Renal cortical epithelial cell (primary cell): ENCODE results near the gene COLEC11. TPM values are rescaled to one million over a fixed set of nuclear protein-coding genes. Genes with fewer than 3 reads are reported as not detected.
"Not testable (repeated sequence)": the region's sequence is repeated elsewhere in the genome, so short reads cannot be mapped to it uniquely, and the experiment has no call there.

Experiments
- DNase-seq: peaks from one replicate; pipeline ENCODE4 v3.0.0-alpha.2; 2011; ENCODE audit warnings: low read depth
- total RNA-seq: library from RNA; depleted of rRNA; stranded (reverse); fragments of >200 nt; gene quantifications from 2 replicates; pipeline ENCODE4 v1.2.3, GENCODE V29; 2014

COLEC11 gene
- total RNA-seq = not detected in 2 replicates

DNA sequence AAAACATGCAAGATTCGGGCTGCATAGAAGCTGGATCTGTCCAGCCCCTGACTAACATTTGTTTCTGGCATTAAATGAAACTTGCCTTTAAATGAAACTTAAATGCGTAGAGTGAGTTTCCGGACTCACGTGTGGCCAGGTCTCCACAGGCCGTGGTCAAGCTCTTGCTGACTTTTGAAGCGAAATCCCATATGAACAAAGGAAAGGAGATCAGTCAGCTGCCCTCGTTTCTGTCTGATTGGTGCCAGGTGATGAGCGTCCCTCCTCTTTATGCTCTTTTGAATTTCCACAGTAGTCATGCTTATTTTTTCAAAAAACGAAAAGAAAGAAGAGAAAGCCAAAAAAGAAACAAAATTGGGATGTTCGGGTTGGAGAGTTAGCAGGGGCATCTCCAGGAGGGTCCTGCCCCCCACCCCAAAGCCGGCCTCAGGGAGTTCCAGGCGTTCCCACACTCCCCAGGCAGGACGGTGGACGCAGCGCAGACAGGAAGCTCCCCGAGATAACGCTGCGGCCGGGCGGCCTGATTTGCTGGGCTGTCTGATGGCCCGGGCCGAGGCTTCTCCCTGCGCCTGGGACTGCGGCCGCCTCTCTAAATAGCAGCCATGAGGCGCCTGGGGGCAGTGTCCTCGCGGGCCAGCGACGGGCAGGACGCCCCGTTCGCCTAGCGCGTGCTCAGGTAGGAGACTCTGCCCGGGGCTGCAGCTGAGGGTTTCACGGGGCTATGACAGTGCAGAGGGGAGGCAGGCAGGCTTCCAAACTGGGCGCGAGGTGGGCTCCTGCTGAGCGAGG lies at the start of gene COLEC11:
Gene COLEC11, plus strand, starts transcription at position 620 of the 789 bp plus-strand sequence. CDS start 9,229 bp downstream, outside the sequence.
- DNase-seq = no peak

DNA sequence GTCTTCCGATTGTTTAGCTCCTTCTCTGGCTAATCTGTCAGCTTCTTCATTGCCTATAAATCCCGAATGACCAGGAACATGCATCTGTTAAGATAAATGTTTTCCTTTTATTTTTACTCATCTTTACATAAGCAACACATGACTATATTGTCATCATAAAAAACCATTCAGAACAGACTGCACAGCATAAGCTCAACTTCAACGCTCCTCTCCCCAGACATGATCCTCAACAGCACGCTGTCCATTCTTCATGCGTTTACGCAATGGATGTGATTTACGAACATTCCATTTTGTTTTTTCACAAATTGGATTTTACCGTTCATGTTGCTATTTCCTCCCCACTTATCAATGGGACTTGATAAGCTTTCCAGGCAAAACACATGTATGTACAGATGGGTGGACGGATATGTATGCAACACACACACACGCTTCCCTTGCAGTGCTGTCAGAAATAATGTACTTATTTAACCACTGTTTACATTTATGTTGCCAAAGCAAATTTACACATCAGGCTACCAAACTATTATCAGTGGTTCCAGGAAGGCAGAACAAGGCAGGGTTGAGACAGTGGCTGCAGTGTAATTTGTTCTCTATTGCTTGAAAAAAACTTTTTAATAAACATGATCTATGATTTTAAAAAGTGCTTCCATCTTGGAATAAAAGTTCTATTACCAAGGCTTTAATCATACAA lies 49.0 kb upstream of the COLEC11 start:
- DNase-seq = no peak

DNA sequence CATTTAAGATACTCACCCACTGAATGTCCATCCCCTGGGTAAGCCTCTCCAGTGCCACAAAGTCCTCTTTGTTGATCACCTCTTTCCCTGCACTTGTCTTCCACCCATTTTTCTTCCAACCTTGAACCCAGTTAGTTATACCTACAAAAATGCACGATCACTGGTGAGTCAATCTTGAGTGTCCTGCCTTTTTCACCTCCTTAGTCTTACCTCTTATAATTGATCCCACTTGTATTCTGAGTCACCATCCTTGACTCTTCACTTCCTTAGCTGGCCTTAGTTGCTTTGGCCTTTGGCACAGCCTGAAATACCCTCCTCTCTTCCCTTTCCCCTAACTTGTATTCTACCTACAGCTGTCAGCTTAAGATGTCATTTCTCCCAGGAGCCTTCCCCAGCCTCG lies 47.0 kb upstream of the COLEC11 start:
- DNase-seq = no peak

DNA sequence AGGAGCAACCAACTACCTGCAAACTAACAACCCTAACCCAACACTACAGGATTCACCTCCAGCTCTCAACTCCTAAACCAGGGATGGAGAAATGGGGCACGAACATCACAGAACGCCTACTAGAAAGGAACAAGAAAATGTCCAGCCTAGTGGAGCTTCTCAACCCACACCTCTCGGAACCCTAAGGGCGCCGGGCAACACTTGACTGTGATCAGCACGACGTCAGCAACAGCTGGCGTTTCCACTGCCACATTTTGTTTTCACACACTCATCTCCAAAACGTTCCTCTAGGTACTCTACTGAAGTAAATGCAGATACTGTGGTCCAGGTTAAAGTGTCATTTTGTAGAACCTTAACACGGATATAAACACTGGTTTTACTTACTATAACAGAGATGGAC lies 41.0 kb upstream of the COLEC11 start:
- no peak for DNase-seq

DNA sequence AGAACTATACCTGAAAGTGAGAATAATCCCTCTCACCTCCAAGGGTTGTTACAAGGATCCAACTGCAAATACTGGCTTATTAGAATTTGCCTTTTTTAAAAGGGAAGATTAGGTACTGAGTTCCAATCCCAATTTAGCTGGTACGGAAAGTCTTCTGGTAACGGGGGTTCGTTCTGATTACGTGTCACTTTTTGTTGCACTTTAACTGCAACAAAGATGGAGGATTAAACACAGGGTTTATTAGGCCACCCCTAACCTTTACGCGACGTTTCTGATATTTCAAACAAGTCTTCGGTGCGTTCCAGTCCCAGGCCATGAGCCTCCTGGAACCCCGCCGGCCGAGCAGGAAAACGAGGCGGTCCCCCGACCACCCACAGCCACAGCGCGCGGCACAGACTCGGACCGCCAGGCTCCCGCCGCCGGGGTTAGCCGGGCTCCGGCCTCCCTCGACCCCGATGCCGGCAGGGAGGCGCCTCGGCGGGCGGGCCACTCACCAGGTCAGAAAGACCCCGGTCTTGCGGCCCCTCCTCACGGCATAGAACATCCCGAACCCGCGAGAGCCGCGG lies 37.2 kb upstream of the COLEC11 start:
- no peak for DNase-seq

DNA sequence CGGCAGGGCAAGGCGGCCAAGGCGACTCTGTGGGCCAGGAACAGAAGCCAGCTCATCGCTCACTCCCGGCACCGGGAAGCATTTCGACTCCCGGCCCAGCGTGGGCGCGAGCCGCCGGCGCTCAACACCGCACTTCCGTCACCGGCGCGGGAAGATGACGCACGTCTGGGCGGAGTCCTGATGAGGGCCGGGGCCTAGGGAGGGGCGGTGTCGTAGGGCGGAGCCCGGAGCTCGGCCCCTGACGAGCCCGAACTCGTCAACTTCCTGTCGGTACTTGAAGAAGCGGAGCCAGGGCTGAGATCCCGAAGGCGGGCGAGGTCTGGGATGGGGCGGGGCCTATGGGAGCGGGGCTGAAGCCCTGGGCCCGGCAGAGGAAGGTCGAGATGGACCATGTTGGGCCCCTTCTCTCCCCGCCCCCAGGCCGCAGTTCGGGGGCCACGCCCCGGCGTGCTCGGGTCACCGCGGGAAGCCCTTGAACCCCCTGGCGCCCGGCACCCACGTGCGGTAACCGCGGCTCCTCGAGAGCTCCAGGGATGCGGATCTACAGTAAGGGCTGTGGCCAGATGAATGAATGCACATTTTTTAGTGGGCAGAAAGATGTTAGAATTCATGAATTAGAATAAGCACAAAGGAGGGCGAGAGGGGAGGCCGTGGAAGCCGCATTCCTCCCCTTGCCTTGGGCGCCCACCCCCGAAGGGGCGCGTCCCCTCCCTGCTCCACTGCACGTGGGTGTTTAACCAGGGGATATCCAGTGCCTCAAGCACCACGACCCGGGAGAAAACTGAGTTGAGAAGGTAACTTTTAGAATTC lies 36.5 kb upstream of the COLEC11 start, which contains the start of gene RNASEH1:
Gene RNASEH1, minus strand, starts transcription at position 129 of the 810 bp plus-strand sequence. Its CDS starts 73 bp downstream, at position 56.
- DNase-seq = peak; percentile 92

DNA sequence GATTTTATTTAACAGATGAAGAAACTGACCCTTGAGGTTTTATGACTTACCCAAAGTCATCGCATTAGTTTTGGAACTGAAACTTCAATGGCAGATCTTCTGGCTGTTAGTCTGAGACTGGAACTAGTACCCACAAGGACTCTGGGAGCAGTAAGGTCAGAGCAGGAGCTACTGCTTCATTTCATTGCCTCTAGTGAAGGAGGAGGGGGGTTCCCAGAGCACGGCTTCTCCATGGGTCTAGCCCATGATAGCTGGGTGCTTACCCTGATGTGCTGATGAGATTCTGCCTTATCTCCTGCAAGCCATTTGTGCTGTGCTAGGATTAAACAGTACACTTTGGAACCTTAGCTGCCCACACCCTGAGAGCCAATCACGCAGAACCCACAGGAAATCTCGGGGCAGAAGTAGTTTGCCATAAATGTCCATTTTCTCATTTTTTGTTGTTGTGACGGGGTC lies 31.4 kb upstream of the COLEC11 start:
- DNase-seq = no peak

DNA sequence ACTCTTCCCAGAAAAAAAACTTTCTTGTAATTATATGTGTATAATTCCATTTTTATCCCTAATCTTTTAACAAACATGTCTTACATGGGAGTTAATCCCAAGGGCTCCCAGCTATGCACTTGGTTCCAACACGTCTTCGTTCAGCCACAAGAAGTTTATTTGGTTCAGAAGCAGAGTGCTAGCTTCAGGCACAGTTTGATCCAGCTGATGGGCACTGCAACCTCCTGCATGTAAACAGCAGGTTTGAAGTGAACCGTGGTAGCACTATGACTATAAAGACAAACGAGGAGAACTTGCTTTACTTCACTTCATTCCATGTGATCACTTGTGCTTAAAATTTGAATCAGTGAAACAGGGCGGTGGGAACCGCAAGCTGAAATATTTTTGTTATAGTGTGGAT lies 29.8 kb upstream of the COLEC11 start:
- no peak for DNase-seq

DNA sequence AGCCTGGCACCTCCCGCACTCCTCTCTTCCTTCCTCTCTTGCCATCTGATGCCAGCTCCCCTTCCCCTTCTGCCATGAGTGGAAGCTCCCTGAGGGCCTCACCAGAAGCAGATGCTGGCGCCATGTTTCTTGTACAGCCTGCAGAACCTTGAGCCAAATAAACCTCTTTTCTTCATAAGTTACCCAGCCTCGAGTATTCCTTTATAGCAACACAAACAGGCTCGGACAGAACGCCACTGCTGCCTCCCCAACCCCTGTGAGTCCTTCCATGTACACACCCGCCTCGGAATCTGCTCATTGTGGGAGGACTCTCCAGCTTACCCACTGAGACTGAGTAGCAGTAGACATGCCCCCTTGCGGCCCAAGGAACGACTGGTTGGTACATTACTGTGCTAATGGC lies 28.1 kb upstream of the COLEC11 start:
- no peak for DNase-seq

DNA sequence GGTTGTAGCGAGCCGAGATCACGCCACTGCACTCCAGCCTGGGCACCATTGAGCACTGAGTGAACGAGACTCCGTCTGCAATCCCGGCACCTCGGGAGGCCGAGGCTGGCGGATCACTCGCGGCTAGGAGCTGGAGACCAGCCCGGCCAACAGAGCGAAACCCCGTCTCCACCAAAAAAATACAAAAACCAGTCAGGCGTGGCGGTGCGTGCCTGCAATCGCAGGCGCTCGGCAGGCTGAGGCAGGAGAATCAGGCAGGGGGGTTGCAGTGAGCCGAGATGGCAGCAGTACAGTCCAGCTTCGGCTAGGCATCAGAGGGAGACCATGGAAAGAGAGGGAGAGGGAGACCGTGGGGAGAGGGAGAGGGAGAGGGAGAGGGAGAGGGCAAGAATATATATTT lies 25.3 kb upstream of the COLEC11 start:
- not testable (repeated sequence) for DNase-seq

DNA sequence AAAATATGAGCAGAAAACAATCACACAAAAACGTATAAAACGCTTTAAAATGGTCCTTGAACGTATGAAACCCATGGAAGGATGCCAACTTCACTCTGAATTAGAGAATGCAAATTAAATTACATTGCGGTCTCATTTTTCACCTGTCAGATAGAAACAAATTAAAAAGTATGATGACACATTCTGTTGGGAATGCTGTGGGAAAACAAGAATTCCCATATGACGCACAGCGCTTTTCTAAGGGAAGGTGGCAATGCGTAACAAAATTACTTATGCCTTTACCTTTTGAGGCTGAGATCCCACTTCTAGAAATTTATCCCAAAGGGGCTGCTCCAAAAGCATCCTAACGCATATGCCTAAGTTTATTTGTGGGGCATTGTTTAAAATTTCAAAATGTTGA lies 23.6 kb upstream of the COLEC11 start:
- no peak for DNase-seq

DNA sequence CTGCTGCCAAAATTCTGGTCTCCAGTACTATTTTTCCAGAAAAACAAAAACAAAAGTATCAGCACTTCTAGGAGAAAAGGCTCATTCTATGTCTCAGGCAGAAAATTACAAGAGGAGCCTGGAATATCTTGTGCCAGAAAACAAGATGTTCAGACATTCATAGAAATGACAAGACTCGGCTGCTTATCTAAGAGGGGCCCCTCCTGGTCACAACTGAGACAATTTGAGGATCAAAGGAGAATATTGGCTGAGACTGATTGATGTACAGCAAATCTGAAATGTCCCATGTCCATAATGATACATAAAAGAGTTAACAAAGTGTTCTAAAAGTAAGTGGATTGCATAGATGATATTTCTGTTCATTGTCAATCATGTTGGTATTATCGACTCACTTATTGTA lies 22.3 kb upstream of the COLEC11 start:
- DNase-seq = no peak

DNA sequence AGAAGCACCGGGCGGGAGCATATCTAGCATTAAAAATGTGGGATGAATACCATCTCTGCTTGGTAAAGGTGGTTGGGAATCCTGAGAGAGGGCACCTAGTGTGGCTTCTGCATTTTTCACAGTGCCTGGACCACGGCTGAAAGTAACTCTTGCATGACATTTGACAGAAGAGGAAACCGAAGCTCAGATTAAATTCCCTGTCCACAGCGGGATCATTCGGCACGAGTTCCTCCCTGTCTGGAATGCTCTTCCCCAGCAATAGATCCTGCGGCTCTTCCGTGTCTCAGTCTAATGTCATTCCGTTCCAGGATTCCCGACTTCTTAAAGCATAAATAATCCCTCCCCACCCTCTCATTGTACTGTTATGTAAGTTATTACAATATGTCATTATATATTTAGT lies 20.8 kb upstream of the COLEC11 start:
- DNase-seq = no peak

DNA sequence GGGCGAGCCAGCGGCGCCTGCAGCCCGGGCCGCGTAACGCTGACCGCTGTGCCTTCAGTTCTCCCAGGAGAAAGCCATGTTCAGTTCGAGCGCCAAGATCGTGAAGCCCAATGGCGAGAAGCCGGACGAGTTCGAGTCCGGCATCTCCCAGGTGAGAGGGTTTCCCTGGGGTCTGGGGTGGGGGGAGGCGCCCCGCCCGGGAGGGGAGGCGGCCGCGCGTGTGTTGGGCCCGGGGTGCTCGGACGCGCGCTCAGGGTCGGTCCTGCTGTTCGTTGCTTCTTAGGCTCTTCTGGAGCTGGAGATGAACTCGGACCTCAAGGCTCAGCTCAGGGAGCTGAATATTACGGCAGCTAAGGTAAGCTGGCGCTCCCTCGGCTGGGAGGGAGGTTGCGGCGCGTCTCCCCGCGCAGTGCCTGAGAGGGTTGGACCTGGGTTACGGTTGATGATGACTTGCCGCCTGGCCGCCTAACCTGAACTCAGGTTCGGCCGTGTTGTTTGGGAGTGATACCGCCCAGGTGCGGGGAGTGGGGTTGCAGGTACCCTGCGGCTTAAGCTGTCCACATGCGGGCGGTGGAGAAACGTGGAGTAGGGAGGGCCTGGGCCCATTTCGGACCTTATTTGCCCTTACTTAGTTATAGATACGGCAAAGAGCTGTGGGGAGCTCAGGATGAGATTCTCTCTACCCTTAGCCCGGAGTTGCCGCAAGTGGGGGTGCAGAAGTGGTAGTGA lies 19.2 kb upstream of the COLEC11 start:
- DNase-seq = no peak

DNA sequence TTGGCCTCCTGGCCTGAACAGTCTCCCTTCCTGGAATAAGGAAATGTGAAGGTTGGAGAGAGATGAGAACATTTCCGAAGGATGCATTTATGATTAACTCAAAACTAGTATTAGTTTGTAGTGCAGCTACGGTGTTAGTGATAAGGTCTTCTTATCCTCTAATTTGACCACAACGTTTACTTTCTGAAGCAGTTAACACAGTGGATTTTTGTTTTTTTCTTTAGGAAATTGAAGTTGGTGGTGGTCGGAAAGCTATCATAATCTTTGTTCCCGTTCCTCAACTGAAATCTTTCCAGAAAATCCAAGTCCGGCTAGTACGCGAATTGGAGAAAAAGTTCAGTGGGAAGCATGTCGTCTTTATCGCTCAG lies 18.7 kb upstream of the COLEC11 start:
- not testable (repeated sequence) for DNase-seq

DNA sequence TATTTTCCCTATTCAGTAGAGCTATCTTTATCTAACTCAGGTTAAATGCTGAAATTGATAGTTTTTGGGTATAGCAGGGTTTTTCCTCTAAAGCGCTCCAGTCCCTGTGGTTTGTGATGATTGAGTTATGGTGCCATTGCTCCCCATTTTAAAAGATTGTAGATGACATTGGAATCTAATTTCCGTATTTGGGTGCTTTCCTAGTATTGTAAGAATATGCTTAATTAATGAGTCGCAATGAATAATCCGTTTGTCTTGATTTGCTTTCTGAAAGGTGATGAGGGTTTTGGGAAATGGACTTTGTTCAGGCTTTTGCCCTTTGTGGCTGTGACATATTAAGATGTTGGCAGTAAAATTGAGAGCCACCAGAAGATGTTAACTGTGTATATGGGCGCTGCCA lies 15.9 kb upstream of the COLEC11 start:
- no peak for DNase-seq

DNA sequence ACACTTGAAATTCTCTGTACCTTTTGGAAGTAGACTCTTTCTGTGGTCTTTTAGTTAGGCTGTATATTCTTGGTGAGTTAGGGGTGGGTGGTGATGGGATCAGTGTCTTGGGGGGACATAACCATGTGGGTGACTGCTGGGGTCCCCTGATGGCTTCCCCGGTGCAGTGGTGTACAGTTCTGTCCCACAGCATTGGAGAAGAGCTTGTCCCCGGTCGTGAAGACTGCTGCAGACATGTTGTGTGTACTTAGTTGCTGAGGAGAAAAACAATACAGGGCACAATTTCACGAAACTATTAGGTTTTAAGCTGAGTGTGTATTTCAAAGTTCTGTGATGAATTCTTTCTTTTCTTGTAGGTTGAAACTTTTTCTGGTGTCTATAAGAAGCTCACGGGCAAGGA lies 14.5 kb upstream of the COLEC11 start:
- DNase-seq = no peak

DNA sequence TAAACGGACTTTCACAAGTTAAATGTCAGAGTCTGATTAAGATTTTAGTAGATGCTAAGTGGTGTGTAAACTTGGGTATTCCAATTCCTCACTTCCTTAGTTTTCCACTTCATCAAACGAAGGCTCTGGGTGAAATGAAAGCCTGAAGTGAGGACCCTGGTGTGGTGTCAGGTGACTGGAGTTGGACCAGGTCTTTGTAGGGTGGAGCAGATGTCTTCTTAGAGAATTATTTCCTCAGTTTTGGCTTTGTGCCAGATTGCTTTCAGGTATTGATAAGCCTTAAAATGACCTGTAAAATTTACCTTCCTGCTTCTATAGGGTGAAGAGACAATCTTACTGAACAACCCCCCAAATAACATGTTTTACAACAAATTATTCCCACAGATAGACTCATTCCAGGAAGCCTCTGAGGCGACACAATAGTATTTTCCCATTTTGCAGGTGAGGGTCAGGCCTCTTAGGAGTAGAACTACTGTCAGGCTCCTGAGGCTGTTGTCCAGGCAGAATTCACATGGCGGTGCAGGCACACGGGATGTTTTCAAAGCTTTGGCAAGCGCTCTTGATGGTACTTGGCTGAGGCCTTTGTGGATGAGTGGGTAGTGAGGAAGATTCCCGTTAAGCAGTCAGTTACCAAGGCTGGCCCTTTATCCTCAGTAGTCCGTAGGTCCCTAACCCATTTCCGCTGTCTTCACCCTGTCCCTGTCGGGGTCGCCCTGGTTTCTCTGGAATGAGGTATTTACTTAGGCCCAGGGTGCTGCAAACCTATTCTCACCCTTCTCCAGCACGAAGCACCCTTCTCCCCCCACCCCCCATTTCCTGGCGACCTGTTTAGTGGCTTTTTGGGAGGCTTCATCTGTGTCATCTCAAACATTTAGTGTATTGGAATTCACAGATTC lies 13.3 kb upstream of the COLEC11 start:
- DNase-seq = no peak

DNA sequence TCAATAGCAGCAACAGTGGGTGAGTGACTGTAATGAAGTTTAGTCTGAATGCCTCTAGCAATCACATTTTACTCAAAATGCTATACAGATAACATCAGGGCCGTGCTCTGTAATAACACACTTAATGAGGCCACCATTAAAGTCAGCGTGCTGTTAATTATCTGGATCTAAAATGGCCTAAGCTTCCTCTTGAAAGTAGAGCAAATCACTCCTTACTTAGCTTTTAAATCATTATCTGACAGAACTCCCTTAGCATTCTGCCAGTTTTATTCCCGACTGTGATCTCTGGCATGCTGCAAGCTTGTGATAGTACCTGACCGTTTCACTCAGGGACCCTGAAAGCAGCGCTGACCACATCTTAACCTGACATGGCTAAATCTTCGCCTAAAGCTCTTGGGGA lies 10.8 kb upstream of the COLEC11 start:
- no peak for DNase-seq

DNA sequence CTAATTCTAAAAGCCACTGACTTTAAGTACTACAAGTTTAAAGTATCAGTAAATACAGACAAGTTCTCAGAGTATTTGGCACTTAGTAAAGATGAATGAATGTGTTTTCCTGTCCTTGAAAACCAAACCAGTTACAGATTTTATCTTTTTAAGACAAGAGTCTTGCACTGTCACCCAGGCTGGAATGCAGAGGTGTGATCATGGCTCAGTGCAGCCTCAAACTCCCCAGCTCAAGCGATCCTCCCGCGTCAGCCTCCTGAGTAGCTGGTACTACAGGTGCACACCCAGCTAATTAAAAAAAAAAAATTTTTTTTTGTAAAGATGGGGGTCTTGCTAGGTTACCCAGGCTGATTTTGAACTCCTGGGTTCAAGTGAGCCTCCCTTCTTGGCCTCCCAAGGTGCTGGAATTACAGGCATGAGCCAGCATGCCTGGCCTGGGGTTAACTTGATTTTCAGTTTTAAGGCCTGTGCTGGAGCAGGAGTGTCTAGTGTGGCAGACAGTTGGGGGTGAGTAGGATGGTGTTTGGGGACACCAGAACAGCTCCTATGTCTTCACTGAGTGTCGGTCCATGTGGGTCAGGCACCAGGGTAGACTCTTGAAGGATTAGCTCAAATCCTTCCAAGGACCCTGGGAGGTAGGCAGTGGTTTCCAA lies 10.2 kb upstream of the COLEC11 start:
- no peak for DNase-seq
